ENCODE data around the gene MACO1. TPM values are rescaled to one million over a fixed set of nuclear protein-coding genes. Genes with fewer than 3 reads are reported as not detected.
A peak's percentile ranks its signal among the peaks of the same experiment; 100 is the strongest.

The MACO1 gene
- total RNA-seq, 2 donors from 2014 or later = 17.7 to 28.2 TPM

- intact Hi-C loops (cut with DNase I) = no loop called here
- Histone ChIP-seq H3K27ac (no peak overlapping the region), H3K27me3 (no peaks in the 10 kb centered on the region), H3K9ac (ENCODE audit: low read depth in 2 of 2, low read length in 2 of 2) (no peak overlapping the region), H3K9me3 (no peaks in the 10 kb centered on the region), H3K4me3 (no peak overlapping the region), H3K36me3 (no peaks in the 10 kb centered on the region), H3K4me1 (peaks cover 8% of the 10 kb centered on the region)
- no peak for DNase-seq
- TF ChIP-seq CTCF (IDR thresholded peaks at IDR 0.05) = no peak
These were observed 110.1 kb downstream of the MACO1 start for GRCh38 chr1:25540750-25541342.

- Histone ChIP-seq H3K9ac (ENCODE audit: low read depth in 2 of 2, low read length in 2 of 2) (no peak overlapping the region), H3K36me3 (no peaks in the 10 kb centered on the region), H3K4me1 (peaks cover 8% of the 10 kb centered on the region), H3K9me3 (no peaks in the 10 kb centered on the region), H3K27me3 (no peaks in the 10 kb centered on the region), H3K27ac (no peak overlapping the region), H3K4me3 (no peak overlapping the region)
- TF ChIP-seq CTCF (IDR thresholded peaks at IDR 0.05) = no peak
- intact Hi-C loops (cut with DNase I) = no loop called here
- DNase-seq = no peak
These were observed 110.7 kb downstream of the MACO1 start for GRCh38 chr1:25541425-25541824.

- Histone ChIP-seq H3K27me3 (no peaks in the 10 kb centered on the region), H3K27ac (no peak overlapping the region), H3K9me3 (no peaks in the 10 kb centered on the region), H3K4me3 (no peak overlapping the region), H3K9ac (ENCODE audit: low read depth in 2 of 2, low read length in 2 of 2) (no peak overlapping the region), H3K36me3 (no peaks in the 10 kb centered on the region), H3K4me1 (peaks cover 8% of the 10 kb centered on the region)
- intact Hi-C loops (cut with DNase I) = no loop called here
- no peak for TF ChIP-seq CTCF (IDR thresholded peaks at IDR 0.05)
- no peak for DNase-seq
These were observed 111.4 kb downstream of the MACO1 start for GRCh38 chr1:25541889-25542658.

DNA sequence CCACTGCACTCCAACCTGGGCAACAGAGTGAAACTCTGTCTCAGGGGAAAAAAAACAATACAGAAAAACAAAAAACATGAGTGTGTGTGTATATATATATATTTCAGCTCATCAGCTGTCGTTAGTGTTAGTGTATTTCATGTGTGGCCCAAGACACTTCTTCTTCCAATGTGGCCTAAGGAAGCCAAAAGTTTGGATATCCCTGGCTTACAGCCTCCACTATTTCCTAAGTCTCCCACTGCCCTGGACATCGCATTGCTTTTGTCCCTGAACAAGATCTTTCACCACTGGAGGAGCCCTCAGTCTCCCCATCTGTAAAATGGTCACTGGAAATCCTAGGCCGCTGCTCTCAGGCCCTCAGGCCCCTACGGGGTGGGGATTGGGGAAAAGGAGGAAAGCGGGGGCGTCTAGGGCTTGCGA lies 112.3 kb downstream of the MACO1 start:
- H3K4me3 ChIP-seq = peak overlapping the region; percentile 88
- no peak for DNase-seq
- peak overlapping the region; percentile 67 for H3K27ac ChIP-seq
- peaks cover 8% of the 10 kb centered on the region for H3K4me1 ChIP-seq
- intact Hi-C loops (cut with DNase I) = no loop called here
- no peak for TF ChIP-seq CTCF (IDR thresholded peaks at IDR 0.05)
- H3K9me3 ChIP-seq = no peaks in the 10 kb centered on the region
- H3K9ac ChIP-seq (ENCODE audit: low read depth in 2 of 2, low read length in 2 of 2) = no peak overlapping the region
- H3K27me3 ChIP-seq = no peaks in the 10 kb centered on the region
- no peaks in the 10 kb centered on the region for H3K36me3 ChIP-seq

GRCh38 chr1:25543425-25544242 lies 112.9 kb downstream of the MACO1 start, which contains the start of gene LDLRAP1:
Gene LDLRAP1 (plus strand): TSS chr1:25543606. CDS start chr1:25543699, 93 bp downstream.
- intact Hi-C loops (cut with DNase I) = no loop called here
- DNase-seq = peak; percentile 81
- Histone ChIP-seq H3K36me3 (no peaks in the 10 kb centered on the region), H3K9ac (ENCODE audit: low read depth in 2 of 2, low read length in 2 of 2) (peak within 1 kb of the TSS; percentile 88 to 97), H3K4me3 (peak within 1 kb of the TSS; percentile 88), H3K27me3 (no peaks in the 10 kb centered on the region), H3K9me3 (no peaks in the 10 kb centered on the region), H3K4me1 (peaks cover 8% of the 10 kb centered on the region), H3K27ac (peak within 1 kb of the TSS; percentile 67)
- no peak for TF ChIP-seq CTCF (IDR thresholded peaks at IDR 0.05)
